GM18858 (cell line): ENCODE results near the gene ZC3H10.

Experiments
- ATAC-seq: cut with Tn5 transposase; IDR thresholded peaks from one replicate; pipeline ENCODE4 v1.9.1; 2021; ENCODE audit not compliant: unreplicated experiment

Gene ZC3H10

DNA sequence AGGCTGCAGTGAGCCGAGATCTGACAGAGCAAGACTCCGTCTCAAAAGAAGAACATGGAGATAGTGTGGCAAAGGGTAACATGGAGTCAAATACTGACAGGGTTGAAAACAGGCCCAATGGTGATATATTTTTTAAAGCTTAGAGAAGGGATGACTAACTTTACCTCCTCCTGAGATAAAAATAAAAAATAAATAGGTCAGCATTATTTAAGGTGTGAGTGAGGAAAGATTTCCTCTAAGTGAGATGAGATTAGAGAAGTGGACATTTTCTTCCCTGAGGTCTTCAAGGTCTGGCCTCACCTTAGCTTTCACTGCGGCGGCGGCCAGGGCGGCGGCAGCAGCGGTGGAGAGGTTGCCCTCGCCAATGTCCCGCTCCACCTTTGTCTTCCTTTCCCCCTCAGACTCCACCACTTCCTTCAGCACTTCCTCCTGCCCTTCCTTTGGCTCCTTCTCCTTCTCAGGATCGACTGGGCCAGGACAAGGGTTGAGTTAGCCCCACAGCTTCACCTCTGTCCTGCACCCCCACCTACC, 51.2 kb downstream of the ZC3H10 start:
- ATAC-seq, result no peak

DNA sequence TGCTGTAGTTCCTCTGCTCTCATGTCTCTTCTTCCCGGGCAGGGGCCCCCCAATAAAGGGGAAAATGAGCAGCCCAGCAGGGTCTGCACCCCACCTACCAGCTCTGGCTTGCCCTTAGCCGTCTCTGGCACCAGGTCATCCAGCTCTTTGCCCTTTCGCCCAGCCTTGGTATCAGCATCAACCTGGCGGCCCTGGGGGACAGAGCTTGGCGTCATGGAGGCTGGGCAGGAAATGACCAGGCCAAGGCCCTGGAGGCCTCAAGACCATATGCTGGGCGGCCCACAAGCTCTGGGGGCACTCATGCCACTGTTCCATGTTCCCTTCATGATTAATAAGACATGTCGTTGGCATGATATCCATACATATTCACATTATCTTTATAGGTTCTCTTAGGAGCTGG, 54.8 kb downstream of the ZC3H10 start:
- ATAC-seq, result no peak
